Measurements from ENCODE around the gene CTNNA1.

CTNNA1 gene

DNA sequence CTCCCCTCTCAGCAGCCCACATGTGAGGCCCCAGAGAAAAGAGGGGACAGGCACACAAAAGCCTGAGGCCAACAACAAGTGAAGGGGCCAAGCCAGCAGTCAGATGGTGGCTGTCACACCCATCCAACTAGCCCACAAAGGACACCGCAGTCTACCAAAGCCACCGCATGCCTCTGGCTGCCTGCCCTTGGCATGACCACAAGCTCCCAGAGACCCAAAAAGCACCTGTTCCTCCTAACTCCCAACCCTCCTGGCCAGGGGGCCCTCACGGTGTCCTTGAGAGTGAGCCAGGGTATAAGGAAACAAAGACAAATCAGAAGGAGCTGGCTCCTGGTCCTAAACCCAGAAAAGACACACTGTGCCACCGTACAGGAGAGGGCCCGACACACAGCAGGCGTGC is 199.7 kb downstream of the CTNNA1 start:
- Histone ChIP-seq H3K36me3 (ENCODE audit: control insufficient read depth, low read length) (no peaks in the 10 kb centered on the region), H3K27ac (ENCODE audit: low read depth, low read length) (no peak overlapping the region), H3K9me2 (replicated peaks; ENCODE audit: control insufficient read depth, low read length) (no peaks in the 10 kb centered on the region), H3K4me1 (ENCODE audit: control insufficient read depth, low read length) (peaks cover 6% of the 10 kb centered on the region), H4K20me1 (ENCODE audit: control insufficient read depth, insufficient read depth, low read depth, low read length) (no peaks in the 10 kb centered on the region), H3K9me3 (ENCODE audit: control insufficient read depth, insufficient read depth, low read length) (no peaks in the 10 kb centered on the region), H3K79me2 (ENCODE audit: control insufficient read depth, low read length) (no peaks in the 10 kb centered on the region), H3K4me2 (ENCODE audit: low read length) (no peak overlapping the region), H3F3A (ENCODE audit: control insufficient read depth, insufficient read depth) (no peaks in the 10 kb centered on the region), H3K27me3 (ENCODE audit: control insufficient read depth, low read length) (no peaks in the 10 kb centered on the region), H3K4me3 (ENCODE audit: low read length) (no peak overlapping the region)
- TF ChIP-seq, protein P1, sequence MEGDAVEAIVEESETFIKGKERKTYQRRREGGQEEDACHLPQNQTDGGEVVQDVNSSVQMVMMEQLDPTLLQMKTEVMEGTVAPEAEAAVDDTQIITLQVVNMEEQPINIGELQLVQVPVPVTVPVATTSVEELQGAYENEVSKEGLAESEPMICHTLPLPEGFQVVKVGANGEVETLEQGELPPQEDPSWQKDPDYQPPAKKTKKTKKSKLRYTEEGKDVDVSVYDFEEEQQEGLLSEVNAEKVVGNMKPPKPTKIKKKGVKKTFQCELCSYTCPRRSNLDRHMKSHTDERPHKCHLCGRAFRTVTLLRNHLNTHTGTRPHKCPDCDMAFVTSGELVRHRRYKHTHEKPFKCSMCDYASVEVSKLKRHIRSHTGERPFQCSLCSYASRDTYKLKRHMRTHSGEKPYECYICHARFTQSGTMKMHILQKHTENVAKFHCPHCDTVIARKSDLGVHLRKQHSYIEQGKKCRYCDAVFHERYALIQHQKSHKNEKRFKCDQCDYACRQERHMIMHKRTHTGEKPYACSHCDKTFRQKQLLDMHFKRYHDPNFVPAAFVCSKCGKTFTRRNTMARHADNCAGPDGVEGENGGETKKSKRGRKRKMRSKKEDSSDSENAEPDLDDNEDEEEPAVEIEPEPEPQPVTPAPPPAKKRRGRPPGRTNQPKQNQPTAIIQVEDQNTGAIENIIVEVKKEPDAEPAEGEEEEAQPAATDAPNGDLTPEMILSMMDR (IDR thresholded peaks at IDR 0.05; ENCODE audit: low read depth, low read length, poor library complexity, severe bottlenecking): no peak
- no peak for TF ChIP-seq EZH2phosphoT487 (IDR thresholded peaks at IDR 0.05; ENCODE audit: borderline replicate concordance, low read length)

DNA sequence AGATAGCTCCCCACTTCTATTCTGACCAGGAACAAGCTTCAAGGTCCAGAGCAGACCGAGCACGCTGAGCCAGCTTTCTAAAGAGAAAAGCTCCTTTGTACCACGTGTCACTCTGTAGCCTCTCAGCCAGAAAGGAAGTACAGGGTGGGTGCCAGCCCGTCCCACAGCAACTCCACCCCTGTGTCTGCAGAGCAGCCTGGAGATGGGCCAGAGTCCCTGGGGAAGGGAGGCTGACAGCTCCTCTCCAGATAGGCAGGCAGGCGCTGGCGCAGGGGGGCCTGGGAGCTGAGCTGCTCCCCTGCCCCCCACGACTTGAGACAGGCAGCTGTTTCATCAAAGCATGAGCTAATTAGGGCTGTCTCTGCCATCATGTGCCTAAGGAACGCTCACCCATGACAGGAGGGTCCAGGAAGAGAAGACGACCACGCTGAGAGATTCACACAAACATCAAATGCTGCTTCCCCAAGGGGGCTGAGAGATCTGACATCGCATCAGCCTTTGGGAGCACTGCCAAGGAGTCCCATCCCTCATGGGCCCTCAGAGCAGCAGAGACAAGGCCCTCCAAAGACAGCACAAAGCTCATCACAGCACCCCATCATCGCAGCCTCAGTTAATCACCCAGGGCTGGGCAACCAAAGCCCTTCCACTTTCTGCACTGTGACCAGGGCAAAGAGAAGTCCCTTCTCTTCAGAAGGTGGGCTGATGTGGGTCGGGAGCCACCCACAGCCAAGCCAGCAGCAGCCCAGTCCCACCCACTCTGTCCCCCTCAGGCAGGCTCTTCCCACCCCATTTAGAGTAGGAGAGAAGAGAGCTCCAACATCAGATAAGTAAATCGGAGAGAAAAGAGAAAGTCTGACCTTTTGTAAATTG is 200.4 kb downstream of the CTNNA1 start:
- Histone ChIP-seq H3K9me2 (replicated peaks; ENCODE audit: control insufficient read depth, low read length) (no peaks in the 10 kb centered on the region), H3K36me3 (ENCODE audit: control insufficient read depth, low read length) (no peaks in the 10 kb centered on the region), H3K4me2 (ENCODE audit: low read length) (no peak overlapping the region), H3K9me3 (ENCODE audit: control insufficient read depth, insufficient read depth, low read length) (no peaks in the 10 kb centered on the region), H3K27me3 (ENCODE audit: control insufficient read depth, low read length) (no peaks in the 10 kb centered on the region), H3K27ac (ENCODE audit: low read depth, low read length) (no peak overlapping the region), H3K4me3 (ENCODE audit: low read length) (no peak overlapping the region), H3F3A (ENCODE audit: control insufficient read depth, insufficient read depth) (no peaks in the 10 kb centered on the region), H3K4me1 (ENCODE audit: control insufficient read depth, low read length) (peaks cover 6% of the 10 kb centered on the region), H4K20me1 (ENCODE audit: control insufficient read depth, insufficient read depth, low read depth, low read length) (no peaks in the 10 kb centered on the region), H3K79me2 (ENCODE audit: control insufficient read depth, low read length) (no peaks in the 10 kb centered on the region)
- TF ChIP-seq, protein P1 (IDR thresholded peaks at IDR 0.05; ENCODE audit: low read depth, low read length, poor library complexity, severe bottlenecking): no peak
- no peak for TF ChIP-seq EZH2phosphoT487 (IDR thresholded peaks at IDR 0.05; ENCODE audit: borderline replicate concordance, low read length)

GRCh38 chr5:138954257-138955012 is 201.2 kb downstream of the CTNNA1 start:
- no peak overlapping the region for H3K27ac ChIP-seq (ENCODE audit: low read depth, low read length)

More at GRCh38 chr5:138954257-138955012, 201.2 kb downstream of the CTNNA1 start:
- H3K4me1 ChIP-seq (ENCODE audit: control insufficient read depth, low read length): peaks cover 6% of the 10 kb centered on the region
- no peaks in the 10 kb centered on the region for H4K20me1 ChIP-seq (ENCODE audit: control insufficient read depth, insufficient read depth, low read depth, low read length)
- no peaks in the 10 kb centered on the region for H3K9me2 ChIP-seq (replicated peaks; ENCODE audit: control insufficient read depth, low read length)
- no peaks in the 10 kb centered on the region for H3K27me3 ChIP-seq (ENCODE audit: control insufficient read depth, low read length)
- no peaks in the 10 kb centered on the region for H3F3A ChIP-seq (ENCODE audit: control insufficient read depth, insufficient read depth)
- no peak overlapping the region for H3K4me2 ChIP-seq (ENCODE audit: low read length)
- H3K4me3 ChIP-seq (ENCODE audit: low read length): no peak overlapping the region
- TF ChIP-seq EZH2phosphoT487 (IDR thresholded peaks at IDR 0.05; ENCODE audit: borderline replicate concordance, low read length): no peak
- TF ChIP-seq, protein P1 (IDR thresholded peaks at IDR 0.05; ENCODE audit: low read depth, low read length, poor library complexity, severe bottlenecking): no peak
- no peaks in the 10 kb centered on the region for H3K9me3 ChIP-seq (ENCODE audit: control insufficient read depth, insufficient read depth, low read length)
- no peaks in the 10 kb centered on the region for H3K36me3 ChIP-seq (ENCODE audit: control insufficient read depth, low read length)
- H3K79me2 ChIP-seq (ENCODE audit: control insufficient read depth, low read length): no peaks in the 10 kb centered on the region
